Uterus (tissue), 4 donors: ENCODE data around the gene PRRC2C. TPM values are rescaled to one million over a fixed set of nuclear protein-coding genes. Genes with fewer than 3 reads are reported as not detected.

ENCODE experiments used
- DNase-seq, 2 donors: peaks; one replicate each; pipeline ENCODE4 v3.0.0-alpha.2; 2019 to 2020
- H3K27ac ChIP-seq, 2 donors: fragments of 200-600 bp; sonication (generic); 1 replicate in 1 of 2; 2 replicates in 1 of 2; pipeline ENCODE4 v1.5.1; 2016 to 2018
- H3K27me3 ChIP-seq, 2 donors: fragments of 200-600 bp; sonication (generic); one replicate each; pipeline ENCODE4 v1.5.1; 2018 to 2019; ENCODE audit warnings: control low read depth in 1 of 2
- H3K36me3 ChIP-seq, 2 donors: fragments of 200-600 bp; sonication (generic); one replicate each; pipeline ENCODE4 v1.5.1; 2019; ENCODE audit warnings: control low read depth in 1 of 2
- H3K4me1 ChIP-seq, 2 donors: fragments of 200-600 bp; sonication (generic); one replicate each; pipeline ENCODE4 v1.5.1; 2018 to 2019; ENCODE audit warnings: control low read depth in 1 of 2
- H3K4me3 ChIP-seq, 2 donors: fragments of 200-600 bp; sonication (generic); 1 replicate in 1 of 2; 2 replicates in 1 of 2; pipeline ENCODE4 v1.5.1; 2018 to 2019; ENCODE audit warnings: mild to moderate bottlenecking in 1 of 2
- H3K9me3 ChIP-seq, 2 donors: fragments of 200-600 bp; sonication (generic); one replicate each; pipeline ENCODE4 v1.5.1; 2019; ENCODE audit warnings: control low read depth in 1 of 2
- CTCF ChIP-seq, 4 experiments: fragments of 200-600 bp in 2 of 4; fragments of 450-650 bp in 2 of 4; sonication (generic) in 2 of 4; IDR thresholded peaks; one replicate each; pipeline ENCODE4 v1.5.1; 2016 to 2019; ENCODE audit warnings: antibody characterized with exemption in 4 of 4, mild to moderate bottlenecking in 2 of 4, moderate library complexity in 1 of 4
- POLR2A ChIP-seq, 2 donors: fragments of 450-650 bp; IDR thresholded peaks; one replicate each; pipeline ENCODE4 v1.6.1; 2016; ENCODE audit warnings: antibody characterized with exemption in 2 of 2, mild to moderate bottlenecking in 1 of 2, moderate library complexity in 1 of 2
- intact Hi-C: fragments of 100-400 bp; cut with DNase I; formaldehyde crosslinking; loops from one replicate; pipeline ENCODE4 v1.15.1; 2023; ENCODE audit warnings: low total_unique reads
- total RNA-seq, 4 donors: library from RNA; depleted of rRNA in 3 of 4; stranded (reverse); fragments of >200 nt in 3 of 4; gene quantifications; one replicate each; pipeline versions ENCODE4 v1.1.0 to v1.2.4, GENCODE V29; 2014 to 2023
- donor health status: DM: yes; HTN: yes; CAD: no.

PRRC2C gene
- total RNA-seq, 4 donors from 2014 or later, result 32.1 to 210 (median 76.1) TPM

GRCh38 chr1:171500304-171500703, 15.0 kb downstream of the PRRC2C start:
- Histone ChIP-seq H3K36me3 (no peaks in the 10 kb centered on the region), H3K27ac (no peak overlapping the region), H3K9me3 (no peaks in the 10 kb centered on the region), H3K27me3 (no peaks in the 10 kb centered on the region), H3K4me3 (no peak overlapping the region), H3K4me1 (peaks cover 0 to 3% of the 10 kb centered on the region in 2 donors)
- intact Hi-C loops, result no loop called here
- DNase-seq, result no peak
- TF ChIP-seq CTCF (IDR thresholded peaks at IDR 0.05), result no peak
- TF ChIP-seq POLR2A (IDR thresholded peaks at IDR 0.05), result no peak

- intact Hi-C loops, result no loop called here
Measured at GRCh38 chr1:171500803-171501202, 15.5 kb downstream of the PRRC2C start.

GRCh38 chr1:171501305-171502024, 16.1 kb downstream of the PRRC2C start:
- H3K4me1 ChIP-seq, result peaks cover 0 to 3% of the 10 kb centered on the region in 2 donors
- intact Hi-C loops, result no loop called here
- H3K27me3 ChIP-seq, result no peaks in the 10 kb centered on the region
- no peaks in the 10 kb centered on the region for H3K9me3 ChIP-seq
- H3K27ac ChIP-seq, result no peak overlapping the region
- H3K36me3 ChIP-seq, result no peaks in the 10 kb centered on the region
- no peak for TF ChIP-seq POLR2A (IDR thresholded peaks at IDR 0.05)
- no peak for TF ChIP-seq CTCF (IDR thresholded peaks at IDR 0.05)
- H3K4me3 ChIP-seq, result no peak overlapping the region
- no peak for DNase-seq

More at GRCh38 chr1:171500803-171501202, 15.5 kb downstream of the PRRC2C start:
- H3K4me1 ChIP-seq, result peaks cover 0 to 3% of the 10 kb centered on the region in 2 donors
- no peaks in the 10 kb centered on the region for H3K27me3 ChIP-seq
- H3K4me3 ChIP-seq, result no peak overlapping the region
- H3K36me3 ChIP-seq, result no peaks in the 10 kb centered on the region
- no peak for TF ChIP-seq CTCF (IDR thresholded peaks at IDR 0.05)
- TF ChIP-seq POLR2A (IDR thresholded peaks at IDR 0.05), result no peak
- no peaks in the 10 kb centered on the region for H3K9me3 ChIP-seq
- DNase-seq, result no peak
- no peak overlapping the region for H3K27ac ChIP-seq

- H3K4me3 ChIP-seq, result no peak overlapping the region
- H3K36me3 ChIP-seq, result no peaks in the 10 kb centered on the region
- H3K4me1 ChIP-seq, result peaks cover 0 to 3% of the 10 kb centered on the region in 2 donors
- H3K9me3 ChIP-seq, result no peaks in the 10 kb centered on the region
- TF ChIP-seq POLR2A (IDR thresholded peaks at IDR 0.05) (no peak), CTCF (IDR thresholded peaks at IDR 0.05) (no peak)
- DNase-seq, result no peak
- H3K27me3 ChIP-seq, result no peaks in the 10 kb centered on the region
- intact Hi-C loops, result no loop called here
- H3K27ac ChIP-seq, result no peak overlapping the region
Measured at GRCh38 chr1:171506525-171507304, 21.4 kb downstream of the PRRC2C start.

- no peaks in the 10 kb centered on the region for H3K36me3 ChIP-seq
- H3K27ac ChIP-seq, result no peak overlapping the region
- H3K4me3 ChIP-seq, result no peak overlapping the region
- intact Hi-C loops, result no loop called here
- TF ChIP-seq POLR2A (IDR thresholded peaks at IDR 0.05) (no peak), CTCF (IDR thresholded peaks at IDR 0.05) (no peak)
- DNase-seq, result no peak
- no peaks in the 10 kb centered on the region for H3K4me1 ChIP-seq
- no peaks in the 10 kb centered on the region for H3K9me3 ChIP-seq
- H3K27me3 ChIP-seq, result no peaks in the 10 kb centered on the region
Measured at GRCh38 chr1:171507435-171507834, 22.1 kb downstream of the PRRC2C start.
